Stimulated activated CD4-positive, alpha-beta T cell treated with anti-CD3 and anti-CD28 coated beads, Interleukin-15, amount 100 ng/mL, for 48 hours (primary cell): ENCODE measurements around the gene TMCC2.

Experiments
- DNase-seq, 2 donors: peaks; one replicate each; pipeline ENCODE4 v3.0.0-alpha.2; 2020; ENCODE audit warnings: low read depth in 2 of 2

The TMCC2 gene

GRCh38 chr1:205239078-205239477 is 11.3 kb downstream of the TMCC2 start:
- no peak for DNase-seq

- DNase-seq: no peak
Observed at GRCh38 chr1:205240118-205240517, 12.4 kb downstream of the TMCC2 start.

DNA sequence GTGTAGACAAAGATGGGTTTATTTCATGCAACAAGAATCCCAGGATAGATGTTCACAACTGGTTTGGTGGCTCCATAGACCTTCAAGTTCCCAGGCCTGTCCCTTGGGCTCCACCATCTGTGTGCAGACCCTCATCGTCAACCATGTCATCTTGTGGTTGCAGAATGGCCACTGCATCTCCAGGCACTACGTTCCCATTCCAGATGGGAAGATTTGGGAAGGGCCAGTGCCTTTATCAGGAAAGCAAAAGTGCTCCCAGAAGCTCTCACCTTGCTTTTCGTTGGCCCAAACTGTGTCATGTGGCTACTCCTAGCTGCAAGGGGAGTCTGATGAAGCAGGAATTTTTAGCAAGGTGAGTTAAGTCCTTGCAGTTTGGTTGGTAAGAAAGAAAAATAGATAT is 12.8 kb downstream of the TMCC2 start:
- DNase-seq: no peak

GRCh38 chr1:205241366-205242030 is 13.8 kb downstream of the TMCC2 start:
- DNase-seq: no peak

DNA sequence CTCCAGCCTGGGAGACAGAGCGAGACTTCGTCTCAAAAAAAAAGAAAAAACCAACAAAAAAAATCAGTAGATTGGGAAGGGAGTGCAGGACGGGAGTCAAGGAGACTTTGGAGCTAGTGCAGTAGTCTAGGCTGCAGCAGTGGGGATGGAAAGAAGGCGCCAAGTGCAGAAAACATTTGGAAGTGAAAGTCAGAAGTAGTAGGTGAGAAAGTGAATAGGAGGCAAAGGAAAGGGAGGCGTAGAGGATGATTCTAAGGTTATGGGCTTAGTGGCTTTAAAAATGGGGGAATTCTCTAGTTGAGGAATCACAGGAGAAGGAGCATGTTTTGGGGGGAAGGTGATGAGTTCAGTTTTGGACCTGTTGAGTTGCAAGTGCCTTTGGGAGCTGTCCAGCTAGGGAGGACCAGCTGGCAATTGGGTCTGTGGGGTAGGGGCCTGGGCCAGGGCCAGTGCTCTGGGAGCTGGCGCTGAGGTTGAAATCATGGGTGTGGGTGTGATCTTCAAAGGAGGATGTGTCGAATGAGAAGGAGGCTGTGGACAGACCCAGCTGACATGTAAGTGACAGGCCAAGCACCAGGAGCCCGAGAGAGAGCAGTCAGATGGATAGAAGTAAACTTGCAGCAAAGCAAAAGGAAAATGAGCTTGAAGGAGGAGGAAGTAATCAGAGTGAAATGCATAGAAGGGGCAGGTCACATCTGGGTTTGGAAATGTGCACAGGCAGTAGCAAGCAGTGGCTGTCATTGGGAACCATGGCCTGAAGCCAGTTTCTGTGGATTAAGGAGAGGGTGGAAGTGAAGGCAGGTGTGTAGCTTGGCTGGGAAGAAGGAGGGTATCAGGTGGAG is 15.8 kb downstream of the TMCC2 start:
- DNase-seq: no peak

- DNase-seq: no peak
Observed at GRCh38 chr1:205244384-205244783, 16.6 kb downstream of the TMCC2 start.

DNA sequence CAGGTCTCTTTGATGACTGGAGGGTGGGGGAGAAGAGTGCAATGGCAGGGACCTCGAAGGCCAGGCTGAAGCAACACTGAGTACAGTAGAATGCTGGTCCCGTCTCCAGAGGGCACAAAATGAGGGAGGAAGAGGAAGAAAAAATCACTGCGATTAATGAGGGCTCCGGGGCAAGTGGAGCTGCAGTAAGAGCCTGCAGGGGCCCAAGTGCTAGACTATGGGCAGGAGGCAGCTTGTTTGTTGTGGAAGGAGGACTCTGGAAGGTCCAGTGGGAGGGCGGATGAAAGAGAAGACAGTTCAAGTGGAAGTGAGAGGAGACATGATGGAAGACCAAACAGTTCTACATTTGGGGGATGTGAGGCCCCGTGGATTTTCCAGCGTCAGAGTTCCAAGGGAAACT is 17.4 kb downstream of the TMCC2 start:
- no peak for DNase-seq

- no peak for DNase-seq
Observed at GRCh38 chr1:205246351-205247119, 18.8 kb downstream of the TMCC2 start.

DNA sequence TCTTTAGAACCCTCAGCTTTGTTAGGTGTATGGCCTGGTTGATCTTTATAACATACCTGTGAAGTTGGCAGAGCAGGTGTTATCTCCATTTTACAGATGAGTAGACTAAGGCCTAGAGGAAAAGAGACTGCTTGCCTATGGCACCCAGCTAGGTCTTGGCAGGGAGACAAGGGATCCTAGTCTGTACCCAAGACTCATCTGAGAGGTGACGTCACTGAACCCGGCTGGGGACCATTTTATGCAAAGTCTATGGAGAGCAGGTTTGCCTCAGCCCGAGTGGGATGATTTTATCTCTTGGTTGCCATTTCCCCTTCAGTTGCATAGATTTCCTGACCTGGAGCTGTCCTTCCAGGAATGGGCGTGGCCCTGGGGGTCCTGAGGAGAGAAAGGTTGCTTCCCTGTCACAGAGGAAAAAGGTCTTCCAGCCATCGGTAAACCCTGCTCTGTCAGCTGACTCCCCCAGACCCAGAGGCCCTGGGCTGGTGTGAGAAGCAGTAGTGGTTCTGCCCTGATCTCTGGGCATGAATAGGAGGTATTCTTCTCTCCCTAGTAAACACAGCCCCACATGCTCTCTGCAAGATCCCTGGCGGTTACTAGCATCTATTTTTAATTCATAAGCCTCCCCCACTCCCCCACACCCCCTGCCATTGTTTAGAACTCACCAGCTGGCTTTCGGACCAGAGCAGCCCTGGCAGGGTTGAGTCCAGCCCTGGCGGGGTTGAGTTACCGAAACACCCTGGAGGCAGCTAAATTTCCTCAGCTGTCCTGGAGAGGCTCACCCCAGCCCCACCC is 19.6 kb downstream of the TMCC2 start:
- no peak for DNase-seq

DNA sequence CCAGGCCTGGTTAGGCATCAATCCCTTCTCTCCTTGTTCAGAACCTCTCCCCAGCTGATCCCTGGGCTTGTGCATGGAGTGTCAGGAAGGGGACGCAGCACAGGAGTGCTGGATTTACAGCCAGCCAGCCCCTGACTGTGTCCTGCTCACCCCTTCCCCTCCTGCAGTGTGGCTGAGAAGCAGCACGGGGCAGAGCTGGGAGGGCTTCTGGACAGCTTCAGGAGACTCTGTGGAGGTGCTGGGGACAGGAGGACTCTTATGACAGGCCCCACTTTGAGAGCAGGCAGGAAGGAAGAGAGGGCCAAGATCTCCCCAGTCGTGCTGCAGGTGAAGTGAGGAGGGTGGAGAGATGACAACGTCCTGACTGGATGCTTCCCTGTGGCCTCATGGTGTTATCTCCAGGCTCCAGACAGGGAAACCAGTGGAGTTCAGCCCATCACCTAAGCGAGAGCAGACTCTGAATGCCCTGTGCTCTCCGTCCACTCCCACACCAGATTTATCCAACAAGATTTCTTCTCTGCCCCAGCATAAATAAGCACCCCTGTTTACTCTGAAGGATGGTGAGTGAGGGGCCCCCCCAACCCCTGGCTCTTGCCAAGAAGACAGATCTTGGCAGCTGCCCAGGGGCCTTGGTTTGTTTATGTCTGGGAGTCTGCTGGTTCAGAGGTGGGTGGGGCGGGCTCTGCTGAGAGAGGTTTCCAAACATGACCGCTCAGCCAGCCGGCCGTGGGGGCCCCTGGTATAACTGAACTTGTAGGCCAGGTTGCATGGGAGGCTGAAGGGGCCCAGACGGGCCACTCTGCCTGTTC is 21.3 kb downstream of the TMCC2 start:
- DNase-seq: no peak

- no peak for DNase-seq
Observed at GRCh38 chr1:205249651-205250050, 21.9 kb downstream of the TMCC2 start.

GRCh38 chr1:205250699-205251098 is 23.0 kb downstream of the TMCC2 start:
- DNase-seq: no peak

GRCh38 chr1:205251576-205251975 is 23.8 kb downstream of the TMCC2 start:
- DNase-seq: no peak

DNA sequence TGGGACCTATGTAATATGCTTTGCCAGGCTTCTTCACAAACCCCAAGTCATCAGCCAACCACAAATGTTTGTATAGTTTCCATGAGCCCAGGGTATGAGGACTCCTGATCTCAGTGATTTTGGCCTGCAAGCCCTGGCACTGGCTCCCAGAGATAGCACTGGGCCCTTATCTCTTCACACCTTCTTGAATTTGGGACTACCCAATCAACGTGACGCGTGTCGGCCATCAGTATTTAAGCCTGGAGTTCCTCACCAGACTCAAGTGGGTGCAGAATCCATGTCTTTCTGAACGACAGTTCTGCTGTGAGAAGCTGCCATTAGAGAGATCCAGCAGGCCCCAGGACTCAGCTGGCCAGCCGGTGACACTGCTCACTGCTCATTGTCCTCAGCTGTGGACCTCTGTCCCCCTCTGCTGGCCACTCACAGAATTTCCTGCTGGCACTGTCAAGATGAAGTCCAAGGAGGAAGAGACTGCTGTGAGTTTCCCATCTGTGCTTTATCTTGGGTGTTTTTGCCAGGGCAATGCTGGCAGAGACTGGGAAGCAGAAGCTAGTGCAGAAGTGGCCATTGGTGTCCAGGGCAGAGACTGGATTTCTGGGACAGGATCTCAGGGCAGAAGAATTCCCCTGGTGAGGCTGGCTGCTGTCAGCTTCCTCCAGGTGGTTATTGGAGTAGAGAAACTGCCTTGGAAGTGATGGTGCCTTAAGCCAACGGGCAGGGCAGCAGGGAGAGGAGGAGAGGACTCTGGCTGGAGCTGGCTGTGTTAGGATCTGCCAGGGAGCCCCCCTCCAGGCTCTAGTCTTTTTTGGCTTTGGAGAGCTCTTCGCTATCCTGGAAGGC is 28.4 kb downstream of the TMCC2 start:
- DNase-seq: peak; percentile 71 to 79

DNA sequence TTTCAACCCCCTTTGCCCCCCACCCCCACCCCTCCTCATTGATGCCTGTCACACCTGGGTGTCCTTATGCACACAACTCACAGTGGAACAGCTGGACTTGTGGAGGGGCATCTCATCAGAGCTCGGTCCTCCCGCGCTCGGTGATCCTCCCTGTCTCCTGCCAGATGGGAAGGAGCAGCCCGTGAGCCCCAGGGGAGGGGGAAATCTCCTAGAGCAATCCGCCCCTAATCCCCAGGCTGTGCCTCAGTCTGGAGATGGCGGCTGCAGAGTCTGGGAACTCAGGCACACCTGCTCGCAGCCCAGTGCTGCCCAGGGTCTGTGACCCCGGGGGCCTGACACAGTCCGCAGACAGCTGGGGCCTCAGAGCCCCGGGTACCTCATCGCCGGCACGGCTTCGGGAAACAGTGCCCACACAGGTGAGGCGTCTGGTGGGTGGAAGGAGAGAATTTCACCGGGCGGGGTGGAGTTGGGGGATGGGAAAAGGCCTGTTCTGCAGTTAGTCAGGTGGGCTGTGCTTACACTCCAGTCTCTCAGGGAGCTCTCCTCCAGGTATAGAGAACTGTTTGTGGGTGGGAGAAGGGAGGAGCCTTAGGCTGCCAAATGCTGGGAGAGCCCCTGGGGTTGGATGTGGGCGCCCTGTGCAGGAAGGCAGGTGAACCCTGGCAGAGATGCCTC is 29.3 kb downstream of the TMCC2 start:
- DNase-seq: no peak

GRCh38 chr1:205257735-205258134 is 30.0 kb downstream of the TMCC2 start:
- DNase-seq: no peak

- no peak for DNase-seq
Observed at GRCh38 chr1:205258261-205258691, 30.5 kb downstream of the TMCC2 start.

DNA sequence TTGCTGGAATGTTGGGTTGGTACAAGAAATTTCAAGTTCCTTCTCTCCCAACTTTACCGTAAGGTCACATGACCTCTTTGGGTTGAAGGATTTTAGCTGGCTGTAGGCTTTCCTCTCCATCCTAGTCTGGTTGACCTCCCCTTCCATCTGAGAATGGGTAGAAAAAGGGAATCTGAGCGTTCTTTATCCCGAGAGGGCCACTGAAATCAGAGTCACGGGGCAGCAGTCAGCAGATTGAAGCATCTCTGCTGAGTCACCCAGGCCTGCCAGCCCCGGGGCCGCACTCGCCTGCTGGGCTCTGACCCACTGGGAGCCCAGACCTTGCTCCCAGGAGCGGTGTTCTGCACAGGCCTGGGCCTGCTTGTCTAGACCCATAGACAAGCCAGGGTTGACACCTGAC is 31.0 kb downstream of the TMCC2 start:
- DNase-seq: no peak

GRCh38 chr1:205259324-205259832 is 31.6 kb downstream of the TMCC2 start:
- DNase-seq: no peak
